AG04449 (cell line): Measurements from ENCODE around the gene TDP2.
"Not testable (repeated sequence)": the region's sequence is repeated elsewhere in the genome, so short reads cannot be mapped to it uniquely, and the experiment has no call there.

Experiments used
- CTCF ChIA-PET: fragments of 350-600 bp; formaldehyde crosslinking; extraction: SDS; loops from one replicate; lab custom pipeline; 2021; ENCODE audit warnings: antibody characterized with exemption; lab: Yijun Ruan, JAX
- POLR2A ChIA-PET: fragments of 400-600, 350-600 bp; formaldehyde crosslinking; extraction: SDS; loops from one replicate; lab custom pipeline; 2020; ENCODE audit warnings: antibody characterized with exemption, inconsistent platforms; lab: Yijun Ruan, JAX
- DNase-seq: peaks from one replicate; pipeline ENCODE4 v3.0.0-alpha.2; 2010; ENCODE audit warnings: low read depth, low spot score
- H3K4me3 ChIP-seq: 2 replicates; pipeline ENCODE4 v1.5.1; 2011; ENCODE audit warnings: low read depth, mild to moderate bottlenecking, control low read depth, low read length
- TF ChIP-seq, protein P1 (sequence below): IDR thresholded peaks from one replicate; pipeline ENCODE4 v1.5.1; 2011; ENCODE audit warnings: mild to moderate bottlenecking, moderate library complexity, low read length, control low read depth, inconsistent platforms; ENCODE audit not compliant: insufficient read depth; ENCODE audit errors: missing control alignments

The TDP2 gene

GRCh38 chr6:24686946-24687345 lies 20.2 kb upstream of the TDP2 start:
- ChIA-PET CTCF (no interaction called here), POLR2A (no interaction called here)
- no peak overlapping the region for H3K4me3 ChIP-seq
- DNase-seq, result no peak
- TF ChIP-seq, protein P1, sequence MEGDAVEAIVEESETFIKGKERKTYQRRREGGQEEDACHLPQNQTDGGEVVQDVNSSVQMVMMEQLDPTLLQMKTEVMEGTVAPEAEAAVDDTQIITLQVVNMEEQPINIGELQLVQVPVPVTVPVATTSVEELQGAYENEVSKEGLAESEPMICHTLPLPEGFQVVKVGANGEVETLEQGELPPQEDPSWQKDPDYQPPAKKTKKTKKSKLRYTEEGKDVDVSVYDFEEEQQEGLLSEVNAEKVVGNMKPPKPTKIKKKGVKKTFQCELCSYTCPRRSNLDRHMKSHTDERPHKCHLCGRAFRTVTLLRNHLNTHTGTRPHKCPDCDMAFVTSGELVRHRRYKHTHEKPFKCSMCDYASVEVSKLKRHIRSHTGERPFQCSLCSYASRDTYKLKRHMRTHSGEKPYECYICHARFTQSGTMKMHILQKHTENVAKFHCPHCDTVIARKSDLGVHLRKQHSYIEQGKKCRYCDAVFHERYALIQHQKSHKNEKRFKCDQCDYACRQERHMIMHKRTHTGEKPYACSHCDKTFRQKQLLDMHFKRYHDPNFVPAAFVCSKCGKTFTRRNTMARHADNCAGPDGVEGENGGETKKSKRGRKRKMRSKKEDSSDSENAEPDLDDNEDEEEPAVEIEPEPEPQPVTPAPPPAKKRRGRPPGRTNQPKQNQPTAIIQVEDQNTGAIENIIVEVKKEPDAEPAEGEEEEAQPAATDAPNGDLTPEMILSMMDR, result no peak

DNA sequence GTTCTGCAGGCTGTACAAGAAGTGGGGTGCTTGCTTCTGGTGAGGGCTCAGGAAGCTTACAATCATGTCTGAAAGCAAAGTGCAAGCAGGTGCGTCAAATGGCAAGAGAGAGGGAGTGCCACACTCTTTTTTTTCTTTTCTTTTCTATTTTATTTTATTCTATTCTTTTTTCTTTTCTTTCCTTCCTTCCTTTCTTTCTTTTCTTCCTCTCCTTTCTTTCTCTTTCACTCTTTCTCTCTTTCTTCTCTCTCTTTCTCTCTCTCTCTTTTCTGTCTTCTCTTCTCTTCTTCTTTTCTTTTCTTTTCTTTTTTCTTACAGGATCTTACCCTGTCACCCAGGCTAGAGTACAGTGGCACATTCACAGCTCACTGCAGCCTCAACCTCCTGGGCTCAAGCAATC lies 19.7 kb upstream of the TDP2 start:
- H3K4me3 ChIP-seq, result no peak overlapping the region
- TF ChIP-seq, protein P1, result no peak
- CTCF ChIA-PET, result no interaction called here
- POLR2A ChIA-PET, result no interaction called here
- no peak for DNase-seq

GRCh38 chr6:24683297-24684296 lies 16.9 kb upstream of the TDP2 start:
- ChIA-PET CTCF (interaction anchor here (1.0 to 2.8 kb wide), 3 partner anchors 9 to 102 kb away, joined by 3 to 16 read pairs (median 5); partner anchors contain the start of genes ACOT13 and TDP2), POLR2A (no interaction called here)
- TF ChIP-seq, protein P1, result no peak
- no peak for DNase-seq
- no peak overlapping the region for H3K4me3 ChIP-seq

DNA sequence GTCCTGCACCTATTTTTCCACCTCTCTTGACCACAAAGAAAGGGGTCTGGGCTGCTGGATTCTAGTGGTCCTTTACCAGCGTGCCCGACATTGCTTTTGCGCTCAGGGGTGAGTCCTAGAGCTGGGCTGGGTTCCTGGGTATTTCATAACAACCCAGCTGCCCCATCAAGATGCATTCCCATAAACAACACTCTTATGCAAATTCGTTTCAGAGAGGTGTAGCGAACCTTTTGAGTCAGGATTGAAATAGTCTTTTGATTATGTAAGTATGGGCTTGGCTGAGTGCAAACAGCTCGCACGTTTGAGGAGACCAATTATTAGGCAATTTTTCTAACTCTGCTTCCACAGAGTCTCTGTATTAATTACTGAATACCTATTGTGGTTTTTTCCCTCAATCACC lies 13.9 kb upstream of the TDP2 start:
- CTCF ChIA-PET, result no interaction called here
- POLR2A ChIA-PET, result no interaction called here
- H3K4me3 ChIP-seq, result no peak overlapping the region
- TF ChIP-seq, protein P1, result no peak
- no peak for DNase-seq

GRCh38 chr6:24678792-24679352 lies 12.2 kb upstream of the TDP2 start:
- POLR2A ChIA-PET, H3K4me3 ChIP-seq, DNase-seq, CTCF ChIA-PET: not testable (repeated sequence)

GRCh38 chr6:24673625-24674024 lies 6.9 kb upstream of the TDP2 start:
- CTCF ChIA-PET, result interaction anchor here (0.9 kb wide), 1 partner anchor 11 kb away, joined by 3 read pairs; no protein-coding TSS in a partner anchor
- POLR2A ChIA-PET, result no interaction called here
- no peak overlapping the region for H3K4me3 ChIP-seq
- TF ChIP-seq, protein P1, result no peak
- DNase-seq, result no peak
